Measurements from ENCODE around the gene LDHB. TPM values are rescaled to one million over a fixed set of nuclear protein-coding genes. Genes with fewer than 3 reads are reported as not detected.

LDHB gene
- total RNA-seq, 1 experiment from 2014 or later, result 548 TPM

- Histone ChIP-seq H4K20me1 (ENCODE audit: low read length) (no peaks in the 10 kb centered on the region), H3K9me3 (ENCODE audit: low read length) (no peaks in the 10 kb centered on the region), H3K36me3 (ENCODE audit: low read depth, low read length) (no peaks in the 10 kb centered on the region), H3F3A (ENCODE audit: low read length, unreplicated experiment) (no peaks in the 10 kb centered on the region), H3K9ac (ENCODE audit: low read length) (no peak overlapping the region), H3K9me2 (replicated peaks; ENCODE audit: low read length) (no peaks in the 10 kb centered on the region), H3K4me2 (ENCODE audit: low read length) (no peak overlapping the region), H3K27me3 (ENCODE audit: low read length) (peaks cover 25% of the 10 kb centered on the region), H2AFZ (ENCODE audit: low read length) (no peak overlapping the region), H3K27ac (ENCODE audit: low read length) (no peak overlapping the region), H3K4me3 (ENCODE audit: low read length) (no peak overlapping the region), H3K79me2 (ENCODE audit: low read length) (no peaks in the 10 kb centered on the region), H3K4me1 (ENCODE audit: insufficient read depth, low read length) (peaks cover 3% of the 10 kb centered on the region; the same call in 1 of the 2 replicates)
- no TSS peak for BruUV-seq (replicated peaks)
- intact Hi-C loops (cut with micrococcal nuclease), result no loop called here
- ATAC-seq (no peak), DNase-seq (peak; percentile 37)
- TF ChIP-seq EZH2 (IDR thresholded peaks at IDR 0.05; ENCODE audit: low read length, unreplicated experiment), result no peak
- no peak for TF ChIP-seq CTCF (conservative IDR thresholded peaks at IDR 0.05; ENCODE audit: low read depth, low read length)
- TF ChIP-seq EZH2phosphoT487 (IDR thresholded peaks at IDR 0.05; ENCODE audit: borderline replicate concordance, low read length), result no peak
- ChIA-PET POLR2A (ENCODE audit: unreplicated experiment) (no interaction called here), CTCF (no interaction called here)
Observed at GRCh38 chr12:21672146-21672545, 14.5 kb upstream of the LDHB start.

GRCh38 chr12:21666722-21667121, 9.1 kb upstream of the LDHB start:
- no peaks in the 10 kb centered on the region for H3K79me2 ChIP-seq (ENCODE audit: low read length)
- no peak for DNase-seq
- POLR2A ChIA-PET (ENCODE audit: unreplicated experiment), result no interaction called here
- H3F3A ChIP-seq (ENCODE audit: low read length, unreplicated experiment), result no peaks in the 10 kb centered on the region
- TF ChIP-seq EZH2phosphoT487 (IDR thresholded peaks at IDR 0.05; ENCODE audit: borderline replicate concordance, low read length) (no peak), EZH2 (IDR thresholded peaks at IDR 0.05; ENCODE audit: low read length, unreplicated experiment) (no peak), CTCF (conservative IDR thresholded peaks at IDR 0.05; ENCODE audit: low read depth, low read length) (no peak)
- no peak overlapping the region for H2AFZ ChIP-seq (ENCODE audit: low read length)
- no peak overlapping the region for H3K9ac ChIP-seq (ENCODE audit: low read length)
- no peak overlapping the region for H3K4me2 ChIP-seq (ENCODE audit: low read length)
- no TSS peak for BruUV-seq (replicated peaks)
- no peak overlapping the region for H3K4me3 ChIP-seq (ENCODE audit: low read length)
- ATAC-seq, result no peak
- H3K4me1 ChIP-seq (ENCODE audit: insufficient read depth, low read length), result no peaks in the 10 kb centered on the region
- peaks cover 26% of the 10 kb centered on the region for H3K27me3 ChIP-seq (ENCODE audit: low read length)
- intact Hi-C loops (cut with micrococcal nuclease), result no loop called here
- H4K20me1 ChIP-seq (ENCODE audit: low read length), result no peaks in the 10 kb centered on the region
- CTCF ChIA-PET, result no interaction called here
- no peaks in the 10 kb centered on the region for H3K36me3 ChIP-seq (ENCODE audit: low read depth, low read length)
- no peak overlapping the region for H3K27ac ChIP-seq (ENCODE audit: low read length)
- no peaks in the 10 kb centered on the region for H3K9me2 ChIP-seq (replicated peaks; ENCODE audit: low read length)
- no peaks in the 10 kb centered on the region for H3K9me3 ChIP-seq (ENCODE audit: low read length)

GRCh38 chr12:21665816-21666215, 8.2 kb upstream of the LDHB start:
- H3K36me3 ChIP-seq (ENCODE audit: low read depth, low read length), result no peaks in the 10 kb centered on the region

More at GRCh38 chr12:21665816-21666215, 8.2 kb upstream of the LDHB start:
- Histone ChIP-seq H3K9me3 (ENCODE audit: low read length) (no peaks in the 10 kb centered on the region), H3K79me2 (ENCODE audit: low read length) (no peaks in the 10 kb centered on the region), H3K27ac (ENCODE audit: low read length) (no peak overlapping the region), H3K9me2 (replicated peaks; ENCODE audit: low read length) (no peaks in the 10 kb centered on the region), H3K9ac (ENCODE audit: low read length) (no peak overlapping the region), H3K4me1 (ENCODE audit: insufficient read depth, low read length) (no peaks in the 10 kb centered on the region), H3K27me3 (ENCODE audit: low read length) (peaks cover 26% of the 10 kb centered on the region), H3K4me2 (ENCODE audit: low read length) (no peak overlapping the region), H4K20me1 (ENCODE audit: low read length) (no peaks in the 10 kb centered on the region), H3K4me3 (ENCODE audit: low read length) (no peak overlapping the region), H2AFZ (ENCODE audit: low read length) (no peak overlapping the region), H3F3A (ENCODE audit: low read length, unreplicated experiment) (no peaks in the 10 kb centered on the region)
- ChIA-PET CTCF (no interaction called here), POLR2A (ENCODE audit: unreplicated experiment) (interaction anchor here (0.7 kb wide), 1 partner anchor 357 kb away, joined by 13 read pairs; no protein-coding TSS in a partner anchor)
- no peak for DNase-seq
- TF ChIP-seq EZH2 (IDR thresholded peaks at IDR 0.05; ENCODE audit: low read length, unreplicated experiment) (no peak), EZH2phosphoT487 (IDR thresholded peaks at IDR 0.05; ENCODE audit: borderline replicate concordance, low read length) (no peak), CTCF (conservative IDR thresholded peaks at IDR 0.05; ENCODE audit: low read depth, low read length) (no peak)
- no peak for ATAC-seq
- BruUV-seq (replicated peaks), result no TSS peak
- intact Hi-C loops (cut with micrococcal nuclease), result no loop called here
